ENCODE data around the gene MKRN2.
A peak's percentile ranks its signal among the peaks of the same experiment; 100 is the strongest.
"Not testable (repeated sequence)": the region's sequence is repeated elsewhere in the genome, so short reads cannot be mapped to it uniquely, and the experiment has no call there.

Gene MKRN2, protein sequence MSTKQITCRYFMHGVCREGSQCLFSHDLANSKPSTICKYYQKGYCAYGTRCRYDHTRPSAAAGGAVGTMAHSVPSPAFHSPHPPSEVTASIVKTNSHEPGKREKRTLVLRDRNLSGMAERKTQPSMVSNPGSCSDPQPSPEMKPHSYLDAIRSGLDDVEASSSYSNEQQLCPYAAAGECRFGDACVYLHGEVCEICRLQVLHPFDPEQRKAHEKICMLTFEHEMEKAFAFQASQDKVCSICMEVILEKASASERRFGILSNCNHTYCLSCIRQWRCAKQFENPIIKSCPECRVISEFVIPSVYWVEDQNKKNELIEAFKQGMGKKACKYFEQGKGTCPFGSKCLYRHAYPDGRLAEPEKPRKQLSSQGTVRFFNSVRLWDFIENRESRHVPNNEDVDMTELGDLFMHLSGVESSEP

DNA sequence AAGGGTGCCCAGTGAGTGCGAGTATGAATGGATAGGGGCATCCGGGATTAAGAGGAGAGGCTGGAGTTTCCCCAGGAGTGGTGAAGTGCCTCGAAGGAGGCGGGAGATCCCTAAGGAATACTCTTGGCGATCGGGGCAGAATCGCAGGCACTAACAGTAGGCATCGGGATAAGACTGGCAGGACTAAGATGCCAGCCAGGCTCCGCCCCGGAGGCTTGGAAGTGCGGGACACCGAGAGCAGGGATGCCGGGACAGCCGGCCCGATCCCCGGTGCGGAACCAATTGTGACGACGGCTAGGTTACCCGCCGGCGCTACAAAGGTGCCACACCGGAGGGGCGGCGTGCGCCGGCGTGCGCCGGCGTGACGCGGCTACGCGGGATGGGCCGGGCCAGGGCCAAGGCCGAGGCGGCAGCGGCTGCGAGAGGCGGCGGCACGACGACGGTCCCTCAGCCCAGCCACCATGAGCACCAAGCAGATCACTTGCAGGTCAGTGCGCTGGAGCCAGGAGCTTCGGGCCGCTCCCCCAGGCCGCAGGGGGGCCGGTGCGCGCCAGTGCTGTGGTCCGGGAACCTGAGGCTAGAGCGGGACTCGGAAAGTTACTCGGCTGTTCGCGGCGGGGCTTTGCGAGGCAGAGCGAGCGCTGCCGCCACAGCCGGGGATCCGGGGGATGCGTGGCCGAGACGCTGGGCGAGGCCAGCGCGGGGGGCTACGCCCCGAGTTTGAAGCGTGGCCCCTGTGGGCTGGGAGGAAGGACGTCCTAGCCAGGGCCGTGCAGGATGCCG, at the start of gene MKRN2:
Gene MKRN2 (plus strand): TSS at position 398 of the 783 bp plus-strand sequence. CDS start 64 bp downstream, at position 462.
- peak; percentile 93 for DNase-seq

DNA sequence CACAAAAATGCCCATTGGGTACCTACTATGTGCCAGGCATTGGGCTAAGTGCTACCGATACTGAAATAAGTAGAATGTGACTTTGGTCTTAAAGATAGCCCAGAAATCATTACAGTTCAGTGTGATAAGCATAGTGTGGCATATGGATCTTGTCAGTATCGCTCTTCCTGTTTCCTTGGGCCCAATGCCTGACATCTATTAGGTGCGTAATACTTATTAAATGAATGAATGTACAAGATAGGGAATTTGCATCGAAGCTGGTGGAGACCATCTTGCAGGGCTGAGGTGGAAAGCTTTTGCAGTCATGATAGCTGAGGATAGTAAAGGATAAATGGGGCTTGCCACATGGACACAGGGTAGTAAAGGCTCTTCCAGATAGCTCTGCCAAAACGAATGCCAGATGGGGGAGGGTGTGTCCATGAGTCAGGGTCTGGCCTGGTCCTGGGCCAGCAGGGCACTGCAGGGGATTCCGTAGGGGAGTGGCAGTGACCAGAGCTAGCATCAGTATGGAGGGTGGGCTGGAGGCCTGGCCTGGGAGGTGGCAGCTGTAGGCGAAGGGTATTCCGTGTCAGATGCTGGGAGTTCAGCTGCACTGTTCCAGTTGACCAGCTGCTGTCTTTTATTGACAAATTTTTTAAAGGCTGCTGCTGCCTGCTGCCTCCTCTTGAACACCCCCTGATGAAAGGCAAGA, 49.2 kb upstream of the MKRN2 start:
- no peak for DNase-seq

DNA sequence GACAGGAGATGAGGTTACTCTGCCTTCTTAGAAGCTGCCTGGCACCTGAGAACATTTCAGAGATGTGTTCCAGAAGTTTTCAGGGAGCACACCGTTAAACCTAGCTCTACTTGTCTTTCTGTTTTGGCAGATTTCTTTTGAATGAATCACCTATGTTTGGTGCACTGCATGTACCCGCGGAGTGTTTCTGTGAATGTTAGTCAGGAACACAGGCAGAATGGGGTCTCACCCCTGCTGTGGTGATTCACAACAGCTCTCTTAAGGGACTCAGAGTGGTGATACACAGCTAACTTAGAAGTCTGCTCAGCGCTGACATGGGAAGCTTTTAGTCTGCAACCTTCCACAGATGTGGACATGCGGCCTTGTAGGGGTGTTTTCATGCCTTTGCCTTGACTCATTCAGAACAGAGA, 48.6 kb upstream of the MKRN2 start:
- no peak for DNase-seq

DNA sequence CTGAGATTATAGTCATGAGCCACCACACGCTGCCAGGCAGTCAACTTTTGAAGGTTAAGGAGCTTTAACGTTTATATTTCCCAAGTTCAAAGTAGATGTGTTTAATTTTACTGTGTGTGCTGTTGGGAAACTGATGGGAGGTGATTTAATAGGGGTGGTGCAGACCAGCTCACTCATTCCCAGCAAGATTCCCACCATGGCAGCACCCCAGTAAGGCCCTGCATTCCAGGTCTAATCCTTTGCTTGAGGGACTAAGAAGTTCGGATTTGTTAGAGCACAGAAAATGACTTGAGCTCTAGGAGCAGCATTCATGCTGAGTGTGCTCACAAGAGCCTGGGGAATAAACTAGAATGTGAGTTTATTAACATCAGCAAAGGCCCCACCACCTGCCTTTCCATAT, 47.4 kb upstream of the MKRN2 start:
- DNase-seq = no peak

DNA sequence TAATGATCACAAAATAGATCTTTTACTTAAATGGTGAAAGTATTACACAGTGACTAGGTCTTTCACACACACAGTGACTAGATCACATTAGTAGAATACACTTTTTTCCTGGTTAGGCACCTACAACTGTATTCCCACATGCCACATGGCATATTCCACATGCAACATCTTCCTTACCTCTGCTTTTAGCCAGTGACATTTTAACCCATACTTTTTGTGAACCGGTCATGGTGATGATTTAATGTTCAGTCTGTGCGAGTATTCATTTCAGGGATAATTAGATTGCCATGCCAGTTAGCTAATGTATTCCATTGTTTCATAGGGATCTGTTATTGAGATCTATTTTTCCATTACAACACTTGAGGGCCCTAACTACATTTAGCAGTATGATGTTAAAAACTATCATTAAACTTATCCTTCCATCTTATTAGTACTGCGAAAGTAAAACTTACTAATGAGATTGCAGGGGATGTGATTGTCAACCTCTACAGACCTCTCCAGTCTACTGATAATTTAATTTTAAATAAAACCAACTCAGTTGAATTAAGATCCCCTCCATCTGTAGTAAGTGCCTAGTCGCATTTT, 44.3 kb upstream of the MKRN2 start:
- DNase-seq = no peak

DNA sequence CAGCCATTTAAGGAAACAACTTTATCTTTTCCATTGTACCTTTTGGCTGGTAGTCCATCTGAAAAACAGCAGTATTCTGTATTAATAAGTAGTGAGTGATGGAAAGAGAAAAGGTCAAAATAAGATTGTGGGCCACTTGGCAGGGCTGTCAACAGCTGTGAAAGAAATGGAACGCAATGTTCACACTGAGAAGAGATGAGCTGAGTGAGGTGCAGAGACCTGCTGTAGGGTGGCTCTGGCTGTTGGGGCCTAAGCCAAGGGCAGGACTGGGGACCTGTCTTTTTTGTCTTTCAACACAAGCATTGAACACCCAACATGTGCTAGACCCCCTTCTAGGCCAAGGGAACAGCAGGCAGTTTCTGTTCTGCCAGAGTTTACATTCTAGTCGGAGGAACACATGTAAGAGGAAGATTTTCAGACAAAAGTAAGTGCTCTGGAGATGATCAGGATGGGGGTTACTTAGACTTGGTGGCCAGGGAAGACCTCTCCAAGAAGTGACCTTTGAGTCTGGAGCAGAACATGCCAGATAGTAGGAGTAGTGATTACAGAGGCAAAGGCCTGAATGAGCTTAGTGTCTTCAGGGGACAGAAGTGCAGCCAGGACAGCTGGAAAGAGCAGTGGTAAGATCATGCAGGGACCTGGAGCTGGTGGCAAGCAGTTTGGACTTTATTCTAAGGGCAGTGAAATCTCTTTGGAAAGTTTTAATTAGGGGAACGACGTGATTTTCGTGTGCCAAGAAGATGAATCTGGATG, 43.0 kb upstream of the MKRN2 start:
- no peak for DNase-seq

DNA sequence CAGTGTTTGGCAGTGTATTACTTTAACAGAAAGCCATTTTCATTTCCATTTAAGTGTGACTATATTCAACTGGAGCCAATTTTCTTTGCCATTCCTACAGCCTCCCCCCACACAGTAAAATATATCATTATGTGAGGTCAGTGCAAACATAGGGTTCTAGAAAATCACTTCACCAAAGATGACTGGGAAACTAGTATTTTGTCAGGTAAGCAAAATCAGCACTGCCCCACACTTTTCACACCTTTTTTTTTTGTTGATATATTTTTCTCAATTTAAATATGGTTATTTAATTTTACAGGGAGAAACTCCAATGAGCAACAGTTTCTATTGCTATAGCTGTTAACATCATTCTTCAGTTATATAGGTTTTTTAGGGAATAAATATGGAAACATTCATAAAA, 41.3 kb upstream of the MKRN2 start:
- no peak for DNase-seq

DNA sequence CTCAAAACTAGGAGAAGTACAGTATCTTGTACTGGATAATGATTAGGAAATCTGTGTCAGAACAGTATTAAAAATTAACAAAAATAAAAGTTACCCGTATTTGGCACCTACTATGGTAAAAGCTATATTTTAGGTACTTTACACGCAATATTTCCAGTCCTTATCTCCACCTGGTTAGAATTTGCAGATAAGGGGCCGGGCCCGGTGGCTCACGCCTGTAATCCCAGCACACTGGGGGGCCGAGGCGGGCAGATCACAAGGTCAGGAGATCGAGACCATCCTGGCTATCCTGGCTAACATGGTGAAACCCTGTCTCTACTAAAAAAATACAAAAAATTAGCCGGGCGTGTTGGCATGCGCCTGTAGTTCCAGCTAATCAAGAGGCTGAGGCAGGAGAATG, 40.0 kb upstream of the MKRN2 start:
- no peak for DNase-seq

DNA sequence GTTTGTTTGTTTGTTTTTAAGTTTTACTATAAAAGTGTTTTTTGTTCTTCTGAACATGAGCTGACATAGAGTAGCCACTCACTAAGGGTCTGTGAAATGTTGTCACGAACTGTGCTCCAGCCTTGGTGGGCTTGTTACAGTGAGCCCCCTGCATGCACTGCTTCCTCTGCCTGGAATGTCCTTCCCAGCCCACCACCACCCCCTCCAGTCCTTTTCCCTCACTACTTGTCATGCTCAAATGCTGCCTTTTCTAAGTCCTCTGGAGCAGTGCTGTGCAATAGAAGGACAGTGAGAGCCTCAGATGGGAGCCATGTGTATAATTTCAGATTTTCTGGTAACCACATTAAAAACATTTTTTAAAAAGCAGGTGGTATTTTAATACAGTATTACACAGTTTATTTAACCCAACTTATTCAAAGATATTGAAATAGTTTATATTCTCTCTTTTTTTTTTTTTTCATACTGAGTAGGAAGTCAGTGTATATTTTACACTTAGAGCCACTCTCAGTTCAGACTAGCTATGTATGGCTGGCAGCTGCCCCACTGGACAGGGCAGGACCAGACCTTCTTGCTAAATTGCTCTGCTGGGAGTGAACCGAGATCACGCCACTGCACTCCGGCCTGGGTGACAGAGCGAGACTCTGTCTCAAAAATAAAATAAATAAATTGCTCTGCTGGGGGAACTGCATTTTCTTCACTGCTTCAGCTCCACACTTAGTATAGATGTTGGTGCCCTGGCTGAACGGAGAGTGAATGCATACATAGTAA, 38.4 kb upstream of the MKRN2 start:
- DNase-seq = no peak

DNA sequence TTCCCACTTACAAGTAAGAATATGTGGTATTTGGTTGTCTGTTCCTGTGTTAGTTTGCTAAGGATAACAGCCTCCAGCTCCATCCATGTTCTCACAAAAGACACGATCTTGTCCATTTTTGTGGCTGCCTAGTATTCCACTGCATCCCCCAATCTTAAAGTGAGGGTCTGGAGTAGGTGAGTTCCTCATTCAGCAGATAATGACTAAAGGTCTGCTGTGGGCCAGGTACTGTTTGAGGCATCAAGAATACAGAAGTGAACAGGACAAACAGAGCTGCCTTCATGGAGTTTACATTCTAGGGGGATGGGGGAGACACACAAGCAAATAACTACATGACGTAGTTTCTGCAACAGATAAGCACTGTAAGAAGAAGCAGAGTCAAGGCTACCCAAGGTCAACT, 35.9 kb upstream of the MKRN2 start:
- no peak for DNase-seq

DNA sequence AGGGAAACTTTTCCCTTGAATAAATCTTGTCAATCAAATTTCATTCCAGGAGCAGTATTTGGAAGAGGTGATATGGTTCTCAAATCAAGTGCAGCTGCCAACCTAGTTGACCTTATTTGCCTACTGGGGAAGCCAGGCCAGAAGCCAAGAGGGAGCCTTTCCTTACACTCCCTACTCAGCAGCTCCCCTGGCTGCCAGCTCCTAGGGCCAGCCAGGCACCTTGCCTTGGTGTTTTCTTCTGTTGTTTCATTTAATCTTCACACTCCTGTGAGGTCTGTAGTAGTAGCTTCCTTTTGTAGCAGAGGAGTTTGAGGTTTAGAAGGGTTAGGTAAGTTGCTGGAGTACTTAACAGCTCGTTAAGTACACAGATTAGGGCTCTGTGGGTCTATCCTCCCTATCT, 34.2 kb upstream of the MKRN2 start:
- DNase-seq = no peak

DNA sequence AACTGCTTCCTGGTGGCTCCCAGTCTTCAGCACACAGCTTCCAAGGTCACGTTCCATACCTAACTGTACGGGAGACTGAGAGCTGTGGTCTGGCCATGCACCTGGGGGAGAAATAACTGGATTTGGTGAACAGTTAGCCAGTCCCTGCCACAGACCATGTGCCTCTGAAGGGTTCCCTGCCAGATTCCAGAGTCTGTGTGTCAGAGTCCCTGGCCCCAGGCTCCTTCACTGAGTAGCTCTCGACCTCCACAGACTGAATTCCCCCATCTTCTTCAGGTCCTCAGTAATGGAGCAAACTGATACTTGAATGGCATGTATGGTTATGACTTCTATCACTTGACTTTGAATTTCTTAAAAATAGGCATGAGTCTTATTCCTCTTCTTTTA, 29.1 kb upstream of the MKRN2 start:
- no peak for DNase-seq

DNA sequence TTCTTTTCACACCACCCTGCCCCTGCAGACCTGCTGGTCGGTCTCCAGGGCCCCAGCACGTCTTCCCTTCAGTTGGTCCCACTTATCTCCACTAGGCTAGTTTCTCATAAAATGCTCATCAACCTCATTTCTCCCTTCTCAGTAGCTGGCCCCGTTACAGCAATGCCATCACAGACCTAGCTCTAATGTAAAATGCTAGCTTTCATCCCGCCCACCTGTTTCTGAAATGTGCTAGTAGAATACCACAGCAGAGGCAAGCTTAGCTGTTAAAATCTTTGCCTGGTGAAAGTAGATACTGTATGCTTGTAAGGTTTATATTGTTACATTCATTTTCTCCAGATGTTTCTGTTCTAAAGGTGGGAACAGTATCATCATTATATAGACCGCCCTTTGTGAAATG, 24.7 kb upstream of the MKRN2 start:
- DNase-seq = no peak

DNA sequence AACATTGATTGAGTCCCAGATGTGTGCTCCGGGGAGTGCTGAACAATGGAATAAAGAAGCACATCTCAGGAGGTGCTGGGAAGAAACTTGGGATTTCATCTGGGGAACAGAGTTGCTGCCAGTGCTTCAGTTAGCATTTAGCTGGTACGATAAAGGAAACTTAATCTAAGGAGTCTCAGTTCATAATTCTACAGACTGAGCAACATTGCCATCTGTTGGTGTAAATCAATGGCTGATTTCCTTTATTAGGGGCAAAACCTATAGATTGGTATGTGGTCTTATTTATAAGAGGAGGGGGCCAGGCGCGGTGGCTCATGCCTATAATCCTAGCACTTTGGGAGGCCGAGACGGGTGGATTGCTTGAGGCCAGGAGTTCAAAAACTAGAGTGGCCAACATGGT, 20.5 kb upstream of the MKRN2 start:
- no peak for DNase-seq

DNA sequence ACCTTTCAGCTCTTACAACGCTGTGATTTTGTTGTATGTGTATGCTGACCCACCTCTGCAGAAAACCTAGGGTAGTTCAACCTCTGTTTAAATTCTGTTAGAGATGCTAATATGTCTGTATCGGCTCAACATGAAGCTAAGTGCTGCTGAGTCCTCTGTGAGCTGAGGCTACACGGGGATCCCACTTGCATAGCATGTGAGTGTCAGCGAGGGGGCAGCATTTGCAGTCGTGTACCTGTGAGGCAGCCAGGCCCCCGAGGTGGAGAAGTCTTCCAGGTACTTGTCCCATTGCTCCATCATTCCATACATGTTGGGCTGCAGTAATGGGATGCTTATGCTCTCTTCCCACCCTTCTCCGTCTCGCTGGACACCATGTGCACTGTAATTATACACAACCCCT, 15.3 kb upstream of the MKRN2 start:
- DNase-seq = no peak

DNA sequence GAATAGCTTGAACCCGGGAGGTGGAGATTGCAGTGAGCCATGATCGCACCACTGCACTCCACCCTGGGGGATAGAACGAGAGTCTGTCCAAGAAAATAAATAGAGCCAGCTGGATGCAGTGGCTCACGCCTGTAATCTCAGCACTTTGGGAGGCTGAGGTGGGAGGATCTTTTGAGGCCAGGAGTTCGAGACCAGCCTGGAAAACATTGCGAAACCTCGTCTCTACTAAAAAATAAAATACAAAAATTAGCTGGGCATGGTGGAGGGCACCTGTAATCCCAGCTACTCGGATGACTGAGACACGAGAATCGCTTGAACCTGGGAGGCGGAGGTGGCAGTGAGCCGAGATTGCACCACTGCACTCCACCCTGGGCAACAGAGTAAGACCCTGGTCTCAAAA, 13.4 kb upstream of the MKRN2 start:
- not testable (repeated sequence) for DNase-seq

DNA sequence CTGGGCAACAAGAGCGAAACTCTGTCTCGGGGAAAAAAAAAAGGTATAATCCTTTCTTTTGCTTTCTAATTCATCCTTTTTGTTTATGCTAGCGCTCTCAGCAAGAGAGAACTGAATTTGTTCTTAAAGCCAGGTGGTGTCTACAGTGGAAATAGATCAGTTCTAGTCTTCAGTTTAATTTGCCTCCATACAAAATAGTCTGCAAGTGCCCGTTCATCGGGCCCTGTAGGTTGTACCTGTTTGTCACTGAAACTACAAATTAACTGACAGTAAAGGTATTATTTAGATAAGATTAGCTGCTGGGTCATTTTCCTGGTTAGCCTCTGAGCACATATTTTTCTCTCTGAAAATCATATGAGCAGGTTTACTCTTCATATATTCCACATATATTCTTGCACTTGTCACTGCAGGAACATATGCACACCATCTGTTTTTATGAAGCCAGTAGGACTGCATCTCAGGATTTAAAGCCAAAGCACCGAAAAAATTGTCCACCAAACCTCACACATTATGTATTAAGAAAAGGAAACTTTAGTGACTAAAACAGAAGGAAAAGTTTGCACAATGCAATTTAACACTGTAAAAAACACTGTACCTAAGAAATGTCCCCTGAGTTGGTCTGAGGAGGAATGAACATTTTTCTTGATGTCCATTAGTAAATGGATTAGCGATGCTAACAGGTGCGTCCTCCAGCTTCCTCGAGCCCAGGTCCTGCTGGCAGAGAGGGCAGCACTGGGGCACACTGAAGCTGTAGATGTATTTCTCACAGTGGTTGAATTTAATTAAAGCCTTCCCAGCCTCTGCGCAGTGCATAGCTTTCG, 12.0 kb upstream of the MKRN2 start:
- DNase-seq = no peak

DNA sequence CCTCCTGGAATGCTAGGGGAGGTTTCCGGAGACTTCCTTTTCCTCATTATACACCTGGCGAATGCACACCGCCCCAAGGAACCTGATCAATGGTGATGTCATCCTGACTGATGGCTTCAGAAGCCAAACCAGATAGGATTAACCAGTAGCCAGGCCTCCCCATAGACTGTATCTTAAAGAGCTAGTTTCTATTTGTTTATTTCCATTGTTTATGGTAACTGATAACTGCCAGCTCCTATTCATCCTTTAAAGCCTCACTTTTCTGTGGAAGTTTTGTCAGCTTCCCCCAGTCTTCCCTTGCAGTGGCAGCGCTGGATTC, 11.5 kb upstream of the MKRN2 start, which contains the start of gene MKRN2OS:
Gene MKRN2OS (minus strand): TSS at position 27 of the 319 bp plus-strand sequence. CDS start 35 bp downstream, outside the sequence.
- no peak for DNase-seq

DNA sequence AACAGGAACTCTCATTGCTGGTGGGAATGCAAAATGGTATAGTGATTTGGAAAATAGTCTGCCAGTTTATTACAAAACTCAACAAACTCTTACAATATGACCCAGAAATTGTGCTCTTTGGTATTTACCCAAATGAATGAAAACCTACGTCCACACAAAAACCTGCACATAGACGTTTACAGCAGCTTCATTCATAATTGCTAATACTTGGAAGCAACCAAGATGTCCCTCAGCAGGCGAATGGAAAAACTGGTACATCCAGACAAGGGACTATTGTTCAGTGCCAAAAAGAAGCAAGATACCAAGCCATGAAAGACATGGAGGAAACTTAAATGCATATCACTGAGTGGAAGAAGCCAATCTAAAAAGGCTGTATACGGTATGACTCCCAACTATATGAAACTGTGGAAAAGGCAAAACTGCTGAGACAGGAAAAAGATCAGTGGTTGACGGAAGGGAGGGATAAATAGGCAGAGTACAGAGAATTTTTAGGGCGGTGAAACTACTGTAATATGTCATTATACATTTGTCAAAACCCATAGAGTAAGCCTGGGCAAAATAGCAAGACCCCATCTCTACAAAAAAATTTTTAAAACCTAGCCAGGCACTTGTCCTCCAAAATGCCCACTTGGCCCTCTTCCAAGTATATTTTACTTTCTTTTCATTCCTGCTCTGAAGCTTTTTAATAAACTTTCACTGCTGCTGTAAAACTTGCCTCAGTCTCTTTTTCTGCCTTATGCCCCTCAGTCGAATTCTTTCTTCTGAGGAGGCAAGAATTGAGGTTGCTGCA, 6.7 kb upstream of the MKRN2 start:
- DNase-seq = no peak

DNA sequence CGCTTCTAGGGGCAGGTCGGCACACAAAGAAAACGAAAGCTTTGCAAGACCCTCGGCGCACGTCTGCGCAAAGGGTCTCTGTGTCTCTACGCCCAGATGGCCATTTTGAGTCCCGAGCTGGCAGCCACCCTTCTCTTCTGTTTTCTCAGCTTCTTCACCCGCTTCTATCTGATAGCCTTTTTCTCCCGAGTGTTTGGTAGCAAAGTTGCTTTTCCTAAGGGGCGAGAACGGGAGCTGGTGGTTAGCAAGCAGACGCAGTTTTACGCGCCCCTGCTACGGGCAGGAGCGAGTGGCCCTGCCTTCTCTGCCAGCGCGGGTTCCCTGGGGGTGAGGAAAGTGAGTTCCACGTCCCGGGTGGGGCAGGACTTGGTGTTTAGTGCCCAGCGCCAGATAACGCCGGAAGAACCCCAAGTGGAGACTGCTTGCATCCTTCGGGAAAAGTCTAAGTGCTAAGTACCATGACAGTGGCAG, 2.9 kb upstream of the MKRN2 start:
- peak; percentile 86 for DNase-seq

All from OCI-M1 (cell line).